ENCODE results near the gene RPS23. TPM values are rescaled to one million over a fixed set of nuclear protein-coding genes. Genes with fewer than 3 reads are reported as not detected.

RPS23 gene
- 1,000 to 10,000 TPM; 2,276 to 2,917 (median 2,621) TPM for polyA plus RNA-seq (ENCODE audit: insufficient read length in 3 of 3)
- long read RNA-seq, donor 1, transcript RPS23-201 (4 exons, 3,437 nt) = major isoform, 1,820 of 2,599 reads
- long read RNA-seq, donor 1, transcript RPS23-207 (2 exons, 530 nt) = minor isoform, 22 of 2,599 reads
- long read RNA-seq, donor 1, transcript RPS23-203 (3 exons, 576 nt) = minor isoform, 361 of 2,599 reads
- long read RNA-seq, donor 1, transcript RPS23-204 (3 exons, 836 nt) = minor isoform, 63 of 2,599 reads
- long read RNA-seq, donor 1, partial matches to known transcripts = 247 of 2,599 reads
- long read RNA-seq, donor 1, other reads (novel, unspliced or antisense) = 85 of 2,599 reads
- long read RNA-seq, donor 2, transcript RPS23-201 (4 exons, 3,437 nt) = major isoform, 2,234 of 3,007 reads
- long read RNA-seq, donor 2, transcript RPS23-203 (3 exons, 576 nt) = minor isoform, 404 of 3,007 reads
- long read RNA-seq, donor 2, transcript RPS23-204 (3 exons, 836 nt) = minor isoform, 40 of 3,007 reads
- long read RNA-seq, donor 2, transcript RPS23-207 (2 exons, 530 nt) = minor isoform, 21 of 3,007 reads
- long read RNA-seq, donor 2, partial matches to known transcripts = 203 of 3,007 reads
- long read RNA-seq, donor 2, other reads (novel, unspliced or antisense) = 104 of 3,007 reads
- long read RNA-seq, donor 3, transcript RPS23-203 (3 exons, 576 nt) = minor isoform, 361 of 2,469 reads
- long read RNA-seq, donor 3, transcript RPS23-201 (4 exons, 3,437 nt) = major isoform, 1,688 of 2,469 reads
- long read RNA-seq, donor 3, transcript RPS23-207 (2 exons, 530 nt) = minor isoform, 13 of 2,469 reads
- long read RNA-seq, donor 3, transcript RPS23-204 (3 exons, 836 nt) = minor isoform, 46 of 2,469 reads
- long read RNA-seq, donor 3, partial matches to known transcripts = 292 of 2,469 reads
- long read RNA-seq, donor 3, other reads (novel, unspliced or antisense) = 67 of 2,469 reads
- long read RNA-seq, donor 4, transcript RPS23-201 (4 exons, 3,437 nt) = major isoform, 2,279 of 3,359 reads
- long read RNA-seq, donor 4, transcript RPS23-203 (3 exons, 576 nt) = minor isoform, 550 of 3,359 reads
- long read RNA-seq, donor 4, transcript RPS23-204 (3 exons, 836 nt) = minor isoform, 50 of 3,359 reads
- long read RNA-seq, donor 4, transcript RPS23-207 (2 exons, 530 nt) = minor isoform, 16 of 3,359 reads
- long read RNA-seq, donor 4, partial matches to known transcripts = 343 of 3,359 reads
- long read RNA-seq, donor 4, other reads (novel, unspliced or antisense) = 121 of 3,359 reads
- long read RNA-seq, donor 5, transcript RPS23-203 (3 exons, 576 nt) = minor isoform, 312 of 1,627 reads
- long read RNA-seq, donor 5, transcript RPS23-201 (4 exons, 3,437 nt) = major isoform, 1,025 of 1,627 reads
- long read RNA-seq, donor 5, transcript RPS23-207 (2 exons, 530 nt) = minor isoform, 11 of 1,627 reads
- long read RNA-seq, donor 5, transcript RPS23-204 (3 exons, 836 nt) = minor isoform, 16 of 1,627 reads
- long read RNA-seq, donor 5, partial matches to known transcripts = 223 of 1,627 reads
- long read RNA-seq, donor 5, other reads (novel, unspliced or antisense) = 40 of 1,627 reads
- long read RNA-seq, donor 6, transcript RPS23-201 (4 exons, 3,437 nt) = major isoform, 1,390 of 2,158 reads
- long read RNA-seq, donor 6, transcript RPS23-203 (3 exons, 576 nt) = minor isoform, 399 of 2,158 reads
- long read RNA-seq, donor 6, transcript RPS23-204 (3 exons, 836 nt) = minor isoform, 39 of 2,158 reads
- long read RNA-seq, donor 6, transcript RPS23-207 (2 exons, 530 nt) = minor isoform, 14 of 2,158 reads
- long read RNA-seq, donor 6, partial matches to known transcripts = 311 of 2,158 reads
- long read RNA-seq, donor 6, other reads (novel, unspliced or antisense) = 5 of 2,158 reads
- long read RNA-seq, donor 7, transcript RPS23-203 (3 exons, 576 nt) = minor isoform, 612 of 2,826 reads
- long read RNA-seq, donor 7, transcript RPS23-204 (3 exons, 836 nt) = minor isoform, 33 of 2,826 reads
- long read RNA-seq, donor 7, transcript RPS23-201 (4 exons, 3,437 nt) = major isoform, 1,582 of 2,826 reads
- long read RNA-seq, donor 7, transcript RPS23-207 (2 exons, 530 nt) = minor isoform, 17 of 2,826 reads
- long read RNA-seq, donor 7, partial matches to known transcripts = 521 of 2,826 reads
- long read RNA-seq, donor 7, other reads (novel, unspliced or antisense) = 60 of 2,826 reads
- long read RNA-seq, donor 8, transcript RPS23-201 (4 exons, 3,437 nt) = major isoform, 898 of 1,338 reads
- long read RNA-seq, donor 8, transcript RPS23-204 (3 exons, 836 nt) = minor isoform, 22 of 1,338 reads
- long read RNA-seq, donor 8, transcript RPS23-203 (3 exons, 576 nt) = minor isoform, 251 of 1,338 reads
- long read RNA-seq, donor 8, partial matches to known transcripts = 131 of 1,338 reads
- long read RNA-seq, donor 8, other reads (novel, unspliced or antisense) = 32 of 1,338 reads
- long read RNA-seq, donor 9, transcript RPS23-204 (3 exons, 836 nt) = minor isoform, 47 of 3,330 reads
- long read RNA-seq, donor 9, transcript RPS23-201 (4 exons, 3,437 nt) = major isoform, 2,125 of 3,330 reads
- long read RNA-seq, donor 9, transcript RPS23-207 (2 exons, 530 nt) = minor isoform, 10 of 3,330 reads
- long read RNA-seq, donor 9, transcript RPS23-203 (3 exons, 576 nt) = minor isoform, 626 of 3,330 reads
- long read RNA-seq, donor 9, partial matches to known transcripts = 433 of 3,330 reads
- long read RNA-seq, donor 9, other reads (novel, unspliced or antisense) = 89 of 3,330 reads
- long read RNA-seq, donor 10, transcript RPS23-204 (3 exons, 836 nt) = minor isoform, 43 of 2,503 reads
- long read RNA-seq, donor 10, transcript RPS23-201 (4 exons, 3,437 nt) = major isoform, 1,780 of 2,503 reads
- long read RNA-seq, donor 10, transcript RPS23-207 (2 exons, 530 nt) = minor isoform, 13 of 2,503 reads
- long read RNA-seq, donor 10, transcript RPS23-203 (3 exons, 576 nt) = minor isoform, 347 of 2,503 reads
- long read RNA-seq, donor 10, partial matches to known transcripts = 226 of 2,503 reads
- long read RNA-seq, donor 10, other reads (novel, unspliced or antisense) = 94 of 2,503 reads
- long read RNA-seq, donor 11, transcript RPS23-203 (3 exons, 576 nt) = minor isoform, 267 of 1,474 reads
- long read RNA-seq, donor 11, transcript RPS23-201 (4 exons, 3,437 nt) = major isoform, 918 of 1,474 reads
- long read RNA-seq, donor 11, transcript RPS23-207 (2 exons, 530 nt) = minor isoform, 5 of 1,474 reads
- long read RNA-seq, donor 11, transcript RPS23-204 (3 exons, 836 nt) = minor isoform, 25 of 1,474 reads
- long read RNA-seq, donor 11, partial matches to known transcripts = 223 of 1,474 reads
- long read RNA-seq, donor 11, other reads (novel, unspliced or antisense) = 35 of 1,474 reads
- long read RNA-seq, donor 12, transcript RPS23-201 (4 exons, 3,437 nt) = major isoform, 2,605 of 3,645 reads
- long read RNA-seq, donor 12, transcript RPS23-204 (3 exons, 836 nt) = minor isoform, 39 of 3,645 reads
- long read RNA-seq, donor 12, transcript RPS23-203 (3 exons, 576 nt) = minor isoform, 523 of 3,645 reads
- long read RNA-seq, donor 12, transcript RPS23-207 (2 exons, 530 nt) = minor isoform, 26 of 3,645 reads
- long read RNA-seq, donor 12, partial matches to known transcripts = 336 of 3,645 reads
- long read RNA-seq, donor 12, other reads (novel, unspliced or antisense) = 115 of 3,645 reads
- long read RNA-seq, donor 13, transcript RPS23-203 (3 exons, 576 nt) = minor isoform, 349 of 1,885 reads
- long read RNA-seq, donor 13, transcript RPS23-207 (2 exons, 530 nt) = minor isoform, 9 of 1,885 reads
- long read RNA-seq, donor 13, transcript RPS23-204 (3 exons, 836 nt) = minor isoform, 18 of 1,885 reads
- long read RNA-seq, donor 13, transcript RPS23-201 (4 exons, 3,437 nt) = major isoform, 1,146 of 1,885 reads
- long read RNA-seq, donor 13, partial matches to known transcripts = 317 of 1,885 reads
- long read RNA-seq, donor 13, other reads (novel, unspliced or antisense) = 46 of 1,885 reads
- long read RNA-seq, donor 14, transcript RPS23-204 (3 exons, 836 nt) = minor isoform, 77 of 4,107 reads
- long read RNA-seq, donor 14, transcript RPS23-201 (4 exons, 3,437 nt) = major isoform, 2,464 of 4,107 reads
- long read RNA-seq, donor 14, transcript RPS23-207 (2 exons, 530 nt) = minor isoform, 14 of 4,107 reads
- long read RNA-seq, donor 14, transcript RPS23-203 (3 exons, 576 nt) = minor isoform, 735 of 4,107 reads
- long read RNA-seq, donor 14, partial matches to known transcripts = 740 of 4,107 reads
- long read RNA-seq, donor 14, other reads (novel, unspliced or antisense) = 76 of 4,107 reads
- long read RNA-seq, donor 15, transcript RPS23-204 (3 exons, 836 nt) = minor isoform, 47 of 3,438 reads
- long read RNA-seq, donor 15, transcript RPS23-203 (3 exons, 576 nt) = minor isoform, 588 of 3,438 reads
- long read RNA-seq, donor 15, transcript RPS23-207 (2 exons, 530 nt) = minor isoform, 26 of 3,438 reads
- long read RNA-seq, donor 15, transcript RPS23-201 (4 exons, 3,437 nt) = major isoform, 2,331 of 3,438 reads
- long read RNA-seq, donor 15, partial matches to known transcripts = 369 of 3,438 reads
- long read RNA-seq, donor 15, other reads (novel, unspliced or antisense) = 77 of 3,438 reads
- long read RNA-seq, donor 16, transcript RPS23-204 (3 exons, 836 nt) = minor isoform, 52 of 3,144 reads
- long read RNA-seq, donor 16, transcript RPS23-207 (2 exons, 530 nt) = minor isoform, 20 of 3,144 reads
- long read RNA-seq, donor 16, transcript RPS23-201 (4 exons, 3,437 nt) = major isoform, 2,017 of 3,144 reads
- long read RNA-seq, donor 16, transcript RPS23-203 (3 exons, 576 nt) = minor isoform, 583 of 3,144 reads
- long read RNA-seq, donor 16, partial matches to known transcripts = 419 of 3,144 reads
- long read RNA-seq, donor 16, other reads (novel, unspliced or antisense) = 53 of 3,144 reads

- peak; percentile 94 for DNase-seq
Measured at GRCh38 chr5:82277987-82278710, at the start of gene RPS23. TSS of gene RPS23 (minus strand) at chr5:82278354. CDS start at chr5:82278323, 31 bp downstream.

DNA sequence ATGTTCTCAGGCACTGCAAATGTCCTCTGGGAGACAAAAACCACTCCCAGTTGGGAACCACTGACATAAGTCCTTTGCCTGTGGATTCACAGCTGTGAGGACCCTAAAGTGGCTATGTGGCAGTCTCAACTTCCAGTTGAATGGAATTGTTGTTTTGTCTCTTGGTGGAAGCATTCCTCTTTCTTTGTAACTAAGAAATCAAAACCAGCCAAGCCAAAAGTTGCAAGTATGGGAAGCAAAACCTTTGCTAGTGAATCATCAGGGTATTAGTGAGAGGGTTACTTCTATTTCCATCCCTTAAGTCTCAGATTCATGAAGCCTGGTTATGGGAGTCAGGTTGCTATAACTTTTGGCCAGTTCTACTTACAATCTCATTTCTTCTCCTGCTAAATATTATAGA, 49.8 kb upstream of the RPS23 start:
- DNase-seq = no peak

DNA sequence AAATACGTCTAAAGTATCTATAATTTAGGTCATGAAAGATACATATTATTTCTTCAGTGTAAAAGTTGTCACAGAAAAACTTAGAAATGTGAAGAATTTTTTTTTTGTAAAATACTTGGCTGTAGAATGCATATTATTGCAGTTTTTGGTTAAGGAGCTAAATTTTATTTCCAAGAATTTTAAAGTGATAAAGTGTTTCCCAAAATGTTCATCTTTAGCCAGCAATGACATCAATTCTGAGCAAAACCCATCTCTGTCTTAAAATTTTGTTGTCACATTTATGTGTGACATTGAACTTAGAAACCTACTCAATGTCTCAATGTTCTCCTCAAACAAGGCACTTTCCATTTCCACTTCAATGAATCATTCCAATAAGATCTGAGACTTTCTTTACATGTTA, 47.8 kb upstream of the RPS23 start:
- DNase-seq = no peak

DNA sequence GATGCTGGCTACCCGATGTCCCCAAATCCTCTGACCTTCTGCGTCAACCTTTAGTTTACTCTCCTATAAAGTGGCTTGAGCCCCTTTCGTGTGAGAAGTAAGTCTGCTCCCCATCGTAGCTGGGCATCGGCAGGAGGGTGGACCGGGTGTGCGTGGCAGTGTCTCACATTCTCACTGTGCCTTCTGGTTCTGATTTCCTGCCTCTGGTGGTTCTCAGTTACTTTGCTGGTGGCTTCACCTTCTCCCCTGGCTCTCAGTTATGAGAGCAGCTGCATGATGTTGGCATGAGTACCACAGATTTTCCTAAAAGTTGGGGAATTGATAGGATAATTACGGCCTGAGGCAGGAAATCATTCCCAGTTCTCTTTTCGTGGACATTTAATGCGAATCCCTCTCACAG, 47.0 kb upstream of the RPS23 start:
- no peak for DNase-seq

DNA sequence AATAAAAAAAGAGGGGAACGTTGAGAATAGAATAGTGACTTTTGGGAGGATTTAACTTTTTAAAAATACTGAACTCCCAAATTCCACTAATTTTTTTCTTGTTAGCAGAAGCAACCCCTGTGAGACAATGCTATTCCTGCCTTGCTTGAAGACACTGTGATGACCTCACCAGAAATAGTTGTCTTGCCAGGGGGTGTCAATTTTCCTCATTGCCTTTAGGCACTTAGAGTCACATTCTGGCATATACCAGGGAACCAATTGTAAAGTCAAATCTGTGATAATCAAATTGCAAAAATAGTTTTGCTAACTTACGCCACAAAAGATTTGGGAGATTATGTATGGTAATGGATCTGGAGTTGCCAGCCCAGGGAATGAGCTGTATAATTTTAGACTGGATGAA, 42.8 kb upstream of the RPS23 start:
- no peak for DNase-seq

- DNase-seq = no peak
Measured at GRCh38 chr5:82319651-82320376, 41.7 kb upstream of the RPS23 start.

GRCh38 chr5:82319192-82319591, 41.0 kb upstream of the RPS23 start:
- no peak for DNase-seq

- no peak for DNase-seq
Measured at GRCh38 chr5:82314964-82315758, 37.0 kb upstream of the RPS23 start.

- no peak for DNase-seq
Measured at GRCh38 chr5:82313016-82313415, 34.9 kb upstream of the RPS23 start.

DNA sequence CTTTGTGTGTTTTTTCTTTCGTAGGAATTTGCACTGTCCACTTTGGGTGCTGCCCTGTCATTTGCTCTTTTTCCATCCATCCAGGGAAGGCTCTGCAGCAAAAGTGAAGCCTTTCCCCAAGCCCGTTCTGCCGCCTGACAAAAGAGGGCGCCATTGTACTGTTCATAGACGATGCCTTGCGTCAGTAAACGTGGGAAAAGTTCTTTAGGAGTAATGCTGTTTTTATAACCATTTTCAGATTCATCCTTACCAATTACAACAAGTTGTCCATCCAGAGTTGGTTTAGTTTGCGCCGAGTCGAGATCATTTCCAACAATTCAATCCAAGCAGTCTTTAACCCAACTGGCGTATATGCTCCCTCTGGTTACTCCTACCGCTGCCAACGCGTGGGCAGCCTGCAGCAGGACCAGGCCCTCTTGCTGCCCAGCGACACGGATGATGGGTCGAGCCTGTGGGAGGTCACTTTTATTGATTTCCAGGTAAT, 34.3 kb upstream of the RPS23 start:
- peak; percentile 73 for DNase-seq

DNA sequence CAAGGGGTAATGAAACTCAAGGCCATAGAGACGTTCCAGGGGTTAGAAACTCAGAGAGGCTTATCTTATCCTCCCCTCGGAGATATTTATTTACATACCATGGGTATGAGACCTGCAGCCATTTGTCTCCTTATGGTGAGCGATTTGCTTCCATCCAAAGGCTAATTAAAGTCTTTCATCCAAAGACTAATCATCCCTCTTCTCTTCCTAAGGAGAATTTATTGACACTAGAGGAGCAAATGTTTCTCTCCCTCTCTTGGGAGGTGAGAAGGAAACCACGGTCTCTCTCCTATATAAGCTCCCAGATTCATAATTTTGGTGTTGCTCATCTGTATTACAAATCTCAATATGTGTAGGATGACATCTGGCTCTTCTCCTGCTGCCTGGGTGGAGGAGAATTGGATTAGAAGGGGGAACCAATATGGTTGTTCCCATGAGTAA, 31.0 kb upstream of the RPS23 start:
- DNase-seq = no peak
